Breast epithelium (tissue), 3 donors: ENCODE data around the gene PCDH9.

Experiments used
- CTCF ChIP-seq, 3 donors: fragments of 450-650 bp; IDR thresholded peaks; one replicate each; pipeline ENCODE4 v1.5.1; 2016 to 2017; ENCODE audit warnings: antibody characterized with exemption in 3 of 3, mild to moderate bottlenecking in 3 of 3, moderate library complexity in 3 of 3
- POLR2A ChIP-seq: fragments of 450-650 bp; IDR thresholded peaks from one replicate; pipeline ENCODE4 v1.6.1; 2016; ENCODE audit warnings: antibody characterized with exemption, mild to moderate bottlenecking, moderate library complexity
- POLR2AphosphoS5 ChIP-seq, 3 donors: sonication (generic); formaldehyde crosslinking; IDR thresholded peaks; one replicate each; pipeline ENCODE4 v1.6.1; 2017; ENCODE audit warnings: antibody characterized with exemption in 3 of 3

- TF ChIP-seq CTCF (IDR thresholded peaks at IDR 0.05) = no peak
- no peak for TF ChIP-seq POLR2A
- no peak for TF ChIP-seq POLR2AphosphoS5 (IDR thresholded peaks at IDR 0.05)
These were observed 695.6 kb downstream of the PCDH9 start for GRCh38 chr13:66534561-66534960.
